MM.1S (cell line): ENCODE results near the gene ALDH1A2.

Source experiments
- CTCF ChIP-seq: fragments of 300-600 bp; sonication (generic); IDR thresholded peaks from 2 replicates; pipeline ENCODE4 v1.5.1; 2016; ENCODE audit warnings: antibody characterized with exemption, low read length, mixed read lengths
- EZH2 ChIP-seq: fragments of 300-600 bp; sonication (generic); optimal IDR thresholded peaks from 2 replicates; pipeline ENCODE3; 2017; ENCODE audit warnings: low read depth, mild to moderate bottlenecking, antibody characterized with exemption, low read length, mixed read lengths
- EZH2phosphoT487 ChIP-seq: fragments of 300-600 bp; sonication (generic); IDR thresholded peaks from 2 replicates; pipeline ENCODE4 v1.6.1; 2018; ENCODE audit warnings: antibody characterized with exemption, low read length

GRCh38 chr15:58081456-58081855 lies 15.9 kb upstream of the ALDH1A2 start:
- TF ChIP-seq EZH2: no peak
- TF ChIP-seq CTCF: no peak
- no peak for TF ChIP-seq EZH2phosphoT487
